GM19023 (cell line): ENCODE measurements around the gene NCF2.

Experiments
- ATAC-seq: cut with Tn5 transposase; IDR thresholded peaks from one replicate; pipeline ENCODE4 v1.9.1; 2021; ENCODE audit warnings: mild to moderate bottlenecking, moderate library complexity; ENCODE audit not compliant: unreplicated experiment

NCF2 gene

DNA sequence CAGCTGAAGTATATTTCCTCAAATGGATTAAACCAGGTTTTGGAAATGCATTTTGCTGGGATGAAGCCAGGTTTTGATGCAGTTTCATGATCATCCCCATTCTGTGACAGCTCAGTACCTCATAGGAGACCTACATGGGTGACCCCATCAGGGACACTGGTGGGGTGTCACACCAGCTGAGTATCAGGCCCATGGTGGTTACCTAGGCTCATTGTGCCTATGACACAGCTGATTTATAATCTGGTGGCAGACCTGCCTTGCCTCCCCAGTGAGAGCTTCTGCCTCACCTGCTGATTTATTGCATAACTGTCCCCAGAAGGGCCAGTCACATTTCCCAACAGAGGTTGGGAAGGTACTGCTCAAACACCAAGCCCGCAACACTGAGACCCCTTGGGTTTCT is 3.8 kb downstream of the NCF2 start:
- ATAC-seq, result no peak

DNA sequence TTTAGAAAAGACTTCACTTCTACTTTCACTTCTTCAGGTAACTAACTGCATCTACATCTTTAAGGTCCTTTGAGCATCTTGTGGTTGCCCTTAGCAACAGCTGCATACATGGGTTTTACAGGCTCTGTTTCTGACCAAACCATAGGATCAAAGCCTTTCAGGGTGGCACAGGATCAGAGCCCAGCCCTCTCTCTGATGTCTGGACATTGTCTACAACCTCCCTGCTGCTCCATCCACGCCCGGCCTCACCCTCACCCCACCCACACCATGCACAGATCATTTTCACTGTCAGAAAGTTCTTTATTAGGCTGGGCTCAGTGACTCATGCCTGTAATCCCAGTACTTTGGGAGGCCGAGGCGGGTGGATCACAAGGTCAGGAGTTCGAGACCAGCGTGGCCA is 5.2 kb downstream of the NCF2 start:
- no peak for ATAC-seq

DNA sequence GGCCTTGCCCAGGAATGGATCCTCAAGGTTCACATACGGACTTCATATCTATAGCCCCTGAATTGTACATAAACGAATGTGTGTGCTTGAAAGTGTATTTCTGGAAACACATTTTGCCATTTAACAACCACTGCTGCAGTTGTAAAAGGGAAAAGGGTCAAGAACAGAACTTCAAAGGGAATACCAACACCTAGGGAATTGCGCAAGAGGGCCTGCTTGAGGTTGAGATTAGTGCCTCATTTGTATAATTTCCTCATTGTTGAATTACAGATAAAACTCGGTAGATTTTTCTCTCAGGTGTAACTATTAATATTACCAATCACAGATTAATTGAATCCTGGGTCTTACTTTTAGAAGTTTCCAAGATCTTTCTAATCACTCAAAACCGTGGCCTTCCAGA is 6.1 kb downstream of the NCF2 start:
- no peak for ATAC-seq

DNA sequence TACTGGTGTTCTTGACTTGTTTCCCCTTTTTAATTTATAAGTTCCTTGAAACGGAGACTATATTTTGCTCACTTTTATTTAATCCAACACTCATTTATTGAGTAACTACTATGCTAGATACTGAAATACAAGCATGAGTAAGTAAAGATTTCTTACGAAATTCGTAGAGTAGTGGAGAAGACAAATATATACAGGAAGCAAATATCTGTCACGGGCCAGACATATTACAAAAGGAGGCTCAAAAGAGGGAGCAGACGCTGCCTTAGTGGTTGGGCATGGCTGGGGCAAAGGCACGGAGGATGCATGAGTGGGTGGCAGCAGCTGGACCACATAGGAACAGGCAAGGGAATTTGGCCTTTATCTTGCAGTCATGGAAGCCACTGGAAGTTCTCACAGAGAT is 6.8 kb downstream of the NCF2 start:
- ATAC-seq, result no peak

DNA sequence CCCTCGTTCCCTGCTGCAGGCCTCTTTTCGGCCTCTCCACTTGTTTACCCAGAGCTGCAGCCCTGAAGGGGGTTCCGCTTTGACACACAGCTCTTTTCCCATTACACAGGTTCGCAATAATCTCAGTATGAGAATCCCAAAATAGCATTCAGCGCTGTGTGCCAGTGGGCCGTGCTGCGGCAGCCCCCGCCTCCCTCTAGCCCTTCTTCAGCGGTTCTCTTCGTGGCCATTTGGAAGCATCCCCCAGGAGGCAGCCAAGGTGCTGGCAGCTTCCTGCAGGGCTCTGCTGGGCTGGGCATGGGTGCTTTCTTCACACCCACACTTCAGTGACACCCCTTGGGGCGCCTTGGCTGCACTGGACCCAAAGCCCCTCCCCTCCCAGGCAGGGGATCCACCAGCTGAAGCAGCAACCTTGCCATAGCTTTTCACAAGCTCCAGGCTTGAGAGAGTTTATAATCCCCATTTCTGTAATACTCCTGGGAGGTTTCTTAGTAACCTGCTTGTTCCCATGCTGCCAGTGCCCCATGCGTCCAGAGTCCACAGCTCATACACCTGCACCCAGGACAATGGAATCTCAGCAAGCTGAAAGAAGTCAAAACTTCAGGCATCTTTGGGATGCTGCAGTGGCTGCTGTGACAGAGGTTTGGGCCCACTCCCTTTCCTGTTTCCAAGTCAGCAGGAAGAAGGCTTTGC is 8.1 kb downstream of the NCF2 start:
- ATAC-seq, result no peak

DNA sequence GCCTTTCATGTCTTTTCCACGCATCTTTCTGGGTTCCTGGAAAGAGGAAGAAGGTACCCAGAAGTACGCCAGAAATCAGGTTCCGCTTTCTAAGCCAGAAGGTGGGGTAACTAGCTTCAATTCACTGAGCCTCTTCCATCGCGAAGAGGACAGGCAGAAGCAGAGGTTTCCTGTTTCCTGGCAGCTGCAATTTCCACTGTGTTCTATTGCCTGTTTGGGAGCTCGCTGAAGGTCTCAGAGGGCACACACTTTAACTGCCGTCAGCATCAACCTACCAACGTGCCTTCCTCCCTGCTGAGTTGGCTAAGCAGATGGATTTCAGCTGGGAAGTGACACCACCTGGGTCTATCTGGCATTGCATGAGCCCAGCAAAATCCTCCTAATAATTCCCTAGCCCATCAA is 10.0 kb downstream of the NCF2 start:
- ATAC-seq, result no peak

DNA sequence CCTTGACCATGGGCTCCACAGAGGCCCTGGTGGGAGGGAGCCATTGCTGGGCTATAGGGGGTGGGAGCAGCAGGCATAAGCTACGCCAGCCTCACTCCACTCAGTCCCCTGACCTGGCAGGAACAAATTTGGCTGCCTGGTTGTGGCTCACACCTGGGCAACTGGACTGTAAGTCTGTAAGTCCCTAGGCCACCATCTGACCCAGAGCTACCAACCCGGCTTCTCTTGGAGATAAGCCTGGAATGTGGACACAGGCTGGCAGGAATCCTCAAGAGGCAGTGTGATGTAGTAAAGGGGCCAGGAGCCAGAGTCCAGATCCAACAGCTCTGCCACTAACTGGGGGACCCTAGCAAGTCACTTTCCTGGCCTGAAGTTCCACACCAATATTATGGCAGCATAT is 11.4 kb downstream of the NCF2 start:
- ATAC-seq, result no peak

DNA sequence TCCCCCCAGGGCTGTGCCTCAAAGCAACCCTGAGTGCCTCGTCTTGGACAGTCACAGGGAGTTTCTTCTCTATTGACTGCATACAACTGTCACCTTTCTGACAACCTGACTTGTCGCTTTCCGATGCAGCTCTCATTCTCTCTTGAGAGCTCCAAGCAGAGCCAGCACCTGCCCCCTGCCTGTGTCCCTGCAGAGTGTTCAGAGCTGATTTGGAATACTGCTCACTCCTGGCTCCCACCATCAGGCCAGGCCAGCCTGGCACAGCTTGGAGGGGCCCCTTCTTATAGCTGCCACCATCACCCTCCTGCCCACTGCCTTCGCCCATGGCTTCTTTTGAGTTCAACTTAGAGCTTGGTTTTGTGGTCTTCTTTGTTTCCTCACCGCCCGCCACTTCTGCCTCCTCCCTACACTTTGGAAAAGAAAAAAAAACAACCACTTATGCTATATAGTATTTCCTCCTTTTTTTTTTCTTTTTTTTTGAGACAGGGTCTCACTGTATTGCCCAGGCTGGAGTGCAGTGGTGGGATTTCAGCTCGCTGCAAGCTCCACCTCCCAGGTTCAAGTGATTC is 12.3 kb downstream of the NCF2 start:
- ATAC-seq, result no peak

DNA sequence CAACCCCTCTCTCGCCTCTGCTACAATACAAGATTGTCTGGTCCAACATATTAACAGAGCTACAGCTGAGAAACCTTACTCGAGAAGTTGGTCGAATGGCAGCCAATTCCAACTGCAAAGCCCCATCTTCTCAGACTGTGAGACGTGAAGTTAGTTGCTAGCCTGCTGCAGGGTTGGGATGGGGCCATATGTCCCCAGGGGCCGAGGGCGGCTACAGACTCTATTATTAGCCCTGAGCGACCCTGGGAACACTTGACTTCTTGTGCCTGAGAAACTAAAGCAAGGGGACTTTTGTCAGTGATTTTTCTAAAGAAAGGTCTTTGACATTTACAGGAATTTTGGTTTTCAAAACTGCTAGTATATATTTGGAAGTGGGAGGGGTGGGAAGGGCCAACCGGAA is 13.7 kb downstream of the NCF2 start:
- ATAC-seq, result no peak

DNA sequence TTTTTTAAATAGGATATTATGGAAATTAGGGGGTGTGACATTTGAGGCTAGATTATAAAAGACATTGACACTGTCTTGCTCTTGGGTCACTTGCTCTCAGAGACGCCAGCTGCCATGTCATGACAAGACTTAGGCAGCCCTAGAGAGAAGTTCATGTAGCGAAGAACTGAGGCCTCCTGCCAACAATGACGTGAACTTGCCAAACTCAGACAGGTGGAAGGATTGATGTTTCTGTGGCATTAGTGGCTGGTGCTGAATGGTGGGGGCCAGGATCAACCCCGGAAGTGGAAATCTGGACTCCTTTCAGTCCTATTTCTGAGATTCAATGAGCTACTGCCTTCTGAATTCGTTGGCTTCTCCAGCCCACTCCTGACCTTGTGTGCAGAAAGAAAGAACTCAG is 14.7 kb downstream of the NCF2 start:
- no peak for ATAC-seq

DNA sequence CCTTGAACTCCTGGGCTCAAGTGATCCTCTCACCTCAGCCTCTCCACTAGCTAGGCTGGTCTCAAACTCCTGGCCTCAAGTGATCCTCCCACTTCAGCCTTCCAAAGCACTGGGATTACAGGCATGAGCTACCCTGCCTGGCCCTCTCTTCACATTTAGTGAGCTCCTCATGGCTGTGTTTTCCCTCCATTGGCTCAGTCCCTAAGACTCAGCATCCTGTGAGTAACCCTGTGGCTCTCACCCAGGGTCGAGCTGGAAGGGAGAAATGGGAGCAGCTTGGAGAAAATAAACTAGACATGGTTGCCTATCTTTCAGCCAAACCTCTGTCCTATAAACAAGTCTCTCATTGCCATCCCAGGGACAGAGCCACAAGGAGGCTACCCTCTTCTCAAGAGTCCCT is 17.5 kb downstream of the NCF2 start:
- no peak for ATAC-seq

DNA sequence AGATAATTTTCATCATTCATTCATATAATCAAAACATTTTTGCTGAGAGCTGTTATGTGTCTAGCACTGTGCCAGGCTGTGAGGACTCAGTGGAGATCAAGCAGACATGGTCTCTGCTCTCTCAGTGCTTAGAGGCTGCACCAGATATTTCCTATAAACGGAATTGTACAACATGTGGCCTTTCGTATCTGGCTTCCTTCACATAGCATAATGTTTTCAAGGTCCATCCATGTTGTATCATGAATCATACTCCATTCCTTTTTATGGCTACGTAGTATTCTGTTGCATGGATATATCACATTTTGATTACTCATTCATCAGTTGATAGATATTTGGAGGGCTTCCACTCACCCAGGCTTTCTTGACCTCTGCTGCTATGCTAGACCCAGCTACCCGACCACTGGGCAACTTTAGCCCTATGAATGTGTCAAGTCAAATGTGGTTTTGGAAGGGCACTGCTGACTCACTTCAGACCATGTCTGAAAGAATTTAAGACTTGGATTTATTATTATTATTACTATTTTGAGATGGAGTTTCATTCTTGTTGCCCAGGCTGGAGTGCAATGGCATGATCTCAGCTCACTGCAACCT is 18.5 kb downstream of the NCF2 start:
- no peak for ATAC-seq

DNA sequence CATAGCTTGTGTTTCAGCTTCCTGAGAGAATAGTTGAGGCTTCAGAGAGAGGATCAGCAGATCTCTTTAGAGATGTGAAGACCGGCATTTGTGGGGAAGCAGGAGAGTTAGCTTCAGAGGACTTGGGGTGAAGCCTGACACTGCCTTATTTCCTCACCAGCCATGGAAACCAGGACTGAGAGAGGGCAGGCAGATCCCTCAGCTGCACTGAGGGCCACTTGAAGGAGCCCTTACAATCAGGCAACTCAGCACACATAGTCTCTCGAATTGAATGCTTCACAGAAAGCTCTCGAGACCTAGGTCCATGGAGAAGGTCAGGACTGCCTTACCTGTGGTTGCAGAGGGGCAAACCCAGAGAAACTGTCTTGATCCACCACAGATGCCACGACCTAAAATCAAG is 19.8 kb downstream of the NCF2 start:
- ATAC-seq, result no peak

DNA sequence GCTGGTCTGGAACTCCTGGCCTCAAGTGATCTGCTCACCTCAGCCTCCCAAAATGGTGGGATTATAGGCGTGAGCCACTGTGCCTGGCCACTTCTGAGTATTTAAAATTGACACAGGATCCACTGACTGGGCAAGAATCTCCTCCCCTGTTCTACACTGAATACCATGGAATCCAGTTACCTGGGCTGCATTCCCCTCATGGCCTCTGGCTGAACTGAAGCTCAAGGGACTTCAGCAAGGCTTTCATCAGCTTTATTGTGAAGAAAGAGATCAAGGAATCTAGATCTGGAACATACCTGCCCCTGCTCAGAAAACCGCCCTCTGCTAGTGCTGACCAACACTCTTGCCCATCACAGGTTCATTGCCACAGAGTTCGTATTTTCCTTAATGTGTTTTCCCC is 20.5 kb downstream of the NCF2 start:
- no peak for ATAC-seq

DNA sequence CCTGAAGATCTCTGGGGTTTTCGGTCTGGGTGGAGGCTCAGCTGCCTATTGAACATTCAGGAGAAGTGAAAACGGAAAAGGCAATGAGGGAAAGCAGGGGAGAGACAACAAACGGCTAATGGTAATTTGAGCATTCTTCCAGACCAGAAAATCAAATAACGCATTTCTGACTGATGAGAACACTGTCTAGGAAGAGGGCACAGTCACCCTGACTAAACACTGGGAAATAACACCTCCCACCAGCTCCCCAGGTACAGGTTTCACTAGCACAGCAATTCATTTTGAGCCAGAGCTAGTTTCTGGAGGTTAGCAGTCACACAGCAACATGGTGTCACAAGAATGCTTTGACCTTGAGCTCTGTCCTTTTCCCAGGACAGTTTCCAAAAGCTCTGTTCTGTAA is 21.1 kb downstream of the NCF2 start:
- ATAC-seq, result no peak

DNA sequence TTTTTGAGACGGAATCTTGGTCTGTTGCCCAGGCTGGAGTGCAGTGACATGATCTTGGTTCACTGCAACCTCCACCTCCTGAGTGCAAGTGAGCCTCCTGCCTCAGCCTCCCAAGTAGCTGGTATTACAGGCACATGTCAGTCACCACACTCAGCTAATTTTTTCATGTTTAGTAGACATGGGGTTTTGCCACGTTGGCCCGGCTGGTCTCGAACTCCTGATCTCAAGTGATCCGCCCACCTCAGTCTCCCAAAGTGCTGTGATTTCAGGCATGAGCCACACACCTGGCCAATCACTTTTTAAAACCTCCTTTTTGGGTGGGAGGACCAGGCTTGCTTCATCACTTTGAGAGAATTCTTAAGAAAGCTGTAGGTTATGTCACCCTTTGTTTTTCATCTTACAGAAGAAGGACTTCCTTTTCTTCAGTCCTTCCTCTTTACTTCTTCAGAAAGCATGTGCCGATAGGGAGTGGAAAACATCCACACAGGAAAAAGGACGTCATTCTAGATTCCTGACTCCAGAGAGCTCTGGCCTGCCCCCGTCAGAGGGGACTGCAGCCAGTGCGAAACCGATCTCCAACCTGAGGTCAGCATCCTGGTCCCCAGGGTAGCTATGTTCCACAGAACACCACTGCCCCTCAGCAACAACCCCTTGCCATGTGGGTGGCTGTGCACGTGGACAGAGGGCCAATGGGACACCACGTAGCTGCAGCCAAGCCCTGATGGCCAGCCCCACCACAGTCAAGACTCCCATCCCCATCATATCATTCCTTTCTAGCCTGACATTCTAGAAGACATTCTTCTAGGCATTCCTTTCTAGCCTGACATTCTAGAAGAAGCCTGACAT is 21.9 kb downstream of the NCF2 start:
- ATAC-seq, result no peak

DNA sequence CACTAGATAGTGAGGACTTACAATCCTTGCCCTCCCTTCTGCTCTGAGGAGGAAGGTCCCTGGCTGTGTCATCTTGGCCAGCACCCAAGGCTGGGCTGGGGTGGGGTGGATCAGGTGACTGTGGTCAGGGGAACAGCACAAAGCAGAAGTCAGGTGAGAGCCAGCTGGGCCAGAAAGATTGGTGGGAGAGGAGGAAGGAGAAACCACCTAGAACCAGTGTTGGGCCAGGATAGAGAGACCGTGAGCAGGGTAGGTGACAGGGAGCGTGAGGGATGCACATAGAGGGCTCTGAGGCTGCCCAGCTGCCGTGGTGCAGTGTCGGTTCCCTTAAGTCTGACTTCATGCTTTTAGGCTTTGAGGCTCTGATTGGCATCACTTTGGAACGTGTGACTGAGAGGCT is 22.7 kb downstream of the NCF2 start:
- ATAC-seq, result peak; percentile 75

DNA sequence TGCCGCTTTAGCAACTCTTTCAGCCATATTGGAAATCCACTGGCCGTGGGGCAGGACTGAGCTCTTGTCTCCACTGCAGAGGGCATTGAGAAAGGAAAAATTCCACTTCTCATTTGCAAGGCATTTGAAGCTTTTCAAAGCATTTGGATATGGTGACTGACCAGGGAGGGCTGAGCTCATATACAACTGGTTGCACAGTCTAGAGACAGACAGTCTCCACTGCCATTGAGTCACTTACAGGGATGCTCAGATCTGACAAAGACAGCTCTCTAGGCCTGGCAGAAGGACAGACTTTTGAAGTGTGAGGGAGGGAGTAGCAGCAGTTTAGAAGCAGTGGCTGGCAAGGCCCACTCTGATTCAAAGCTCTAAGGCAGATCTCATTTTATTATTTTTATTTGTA is 24.2 kb downstream of the NCF2 start:
- no peak for ATAC-seq

DNA sequence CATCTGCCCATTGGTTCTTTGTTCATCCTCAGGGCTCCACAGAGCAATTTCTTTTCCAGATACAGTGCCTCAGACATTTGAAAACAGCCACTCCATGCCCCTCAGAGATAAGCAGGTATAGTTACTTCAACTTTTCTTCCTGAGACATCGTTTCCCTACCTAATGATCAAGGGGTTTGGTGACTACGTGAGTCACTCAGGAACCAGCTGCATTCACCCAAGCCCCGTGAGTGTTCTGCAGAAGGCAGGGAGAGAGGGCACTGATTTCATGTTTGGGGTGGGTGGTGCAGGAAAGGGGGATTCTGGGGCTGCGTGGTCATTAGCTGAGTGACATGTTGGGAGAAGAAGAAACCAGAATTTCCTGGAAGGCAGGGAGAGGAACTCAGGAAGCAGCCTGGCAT is 25.0 kb downstream of the NCF2 start:
- ATAC-seq, result no peak

DNA sequence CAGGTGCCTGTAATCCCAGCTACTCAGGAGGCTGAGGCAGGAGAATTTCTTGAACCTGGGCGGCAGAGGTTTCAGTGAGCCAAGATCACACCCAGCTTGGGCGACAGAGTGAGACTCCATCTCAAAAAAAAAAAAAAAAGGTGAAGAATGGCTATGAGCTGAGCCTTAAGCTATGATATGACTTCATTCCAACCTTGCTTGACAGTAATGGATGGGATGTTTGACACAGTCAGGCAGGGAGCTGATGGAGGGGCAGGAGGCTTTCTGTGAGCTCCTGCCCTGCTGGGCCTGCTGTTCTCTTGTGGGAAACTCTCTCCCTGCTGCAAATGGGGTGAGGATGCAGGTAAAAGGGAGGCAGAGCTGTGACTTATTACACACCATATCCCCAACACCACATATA is 27.6 kb downstream of the NCF2 start:
- ATAC-seq, result no peak

DNA sequence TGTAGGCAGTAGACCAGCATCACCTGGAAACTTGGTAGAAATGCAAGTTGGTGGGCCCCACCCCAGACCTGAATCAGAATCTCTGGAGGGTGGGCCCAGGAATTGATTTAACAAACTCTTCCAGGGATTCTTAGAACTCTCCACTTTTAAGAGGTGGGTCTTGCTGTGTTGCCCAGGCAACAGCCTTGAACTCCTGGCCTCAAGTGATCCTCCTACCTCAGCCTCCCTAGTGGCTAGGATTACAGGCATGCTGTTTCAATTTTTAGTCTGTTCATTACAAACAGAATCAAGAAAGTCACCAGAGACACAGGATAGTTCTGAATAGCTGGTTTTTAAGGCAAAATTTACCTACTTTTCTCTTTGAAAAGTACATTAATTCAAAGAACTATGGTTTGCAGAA is 31.2 kb downstream of the NCF2 start:
- ATAC-seq, result no peak

DNA sequence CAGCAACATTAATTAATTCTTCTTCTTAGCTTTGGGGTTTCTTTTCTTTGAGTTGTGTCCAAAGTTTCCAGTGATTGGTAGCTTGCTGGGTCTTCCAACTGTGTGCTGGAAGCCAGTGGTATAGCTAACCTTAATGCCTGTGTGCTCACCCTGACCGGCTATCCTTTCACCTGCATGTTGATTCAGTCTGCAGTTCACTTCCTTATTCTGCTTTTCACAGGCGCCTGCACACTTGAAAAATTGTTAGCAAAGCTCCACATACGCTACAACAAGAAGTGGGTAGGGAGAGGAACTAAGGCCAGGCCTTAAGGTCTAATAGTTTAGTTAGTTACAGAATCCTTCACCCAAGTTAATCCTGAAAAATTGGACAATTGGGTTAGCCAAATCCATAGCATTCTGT is 35.7 kb downstream of the NCF2 start:
- ATAC-seq, result no peak
